ENCODE measurements around the gene LRRC53. TPM values are rescaled to one million over a fixed set of nuclear protein-coding genes. Genes with fewer than 3 reads are reported as not detected.

LRRC53 gene
- total RNA-seq, 2 donors from 2014 or later, result not detected

Other genes starting within 250 kb of the LRRC53 start
- gene ERICH3, start 161.2 kb upstream of the LRRC53 start, total RNA-seq, result not detected
- gene CRYZ, start 220.4 kb upstream of the LRRC53 start, total RNA-seq, result 10 to 100 TPM; 15.9 to 23.5 TPM
- 10 to 100 TPM; 19.8 to 28.4 TPM for gene TYW3, start 220.5 kb upstream of the LRRC53 start, total RNA-seq